H9 (cell line): Measurements from ENCODE around the gene CCL25. TPM values are rescaled to one million over a fixed set of nuclear protein-coding genes. Genes with fewer than 3 reads are reported as not detected.

ENCODE experiments used
- DNase-seq: peaks from one replicate; pipeline ENCODE4 v3.0.0-alpha.2; 2017
- H2AFZ ChIP-seq: one replicate; pipeline ENCODE4 v1.6.1; 2013; ENCODE audit warnings: mild to moderate bottlenecking, low read length, control low read depth, moderate library complexity
- H2AK5ac ChIP-seq: 2 replicates; pipeline ENCODE4 v1.6.1; 2013; ENCODE audit warnings: low read length, control low read depth, mixed read lengths; ENCODE audit not compliant: insufficient read length
- H2BK120ac ChIP-seq: one replicate; pipeline ENCODE4 v1.6.1; 2013; ENCODE audit warnings: low read depth, mild to moderate bottlenecking, low read length, control low read depth, inconsistent platforms; ENCODE audit not compliant: poor library complexity, severe bottlenecking
- H2BK12ac ChIP-seq: 2 replicates; pipeline ENCODE4 v1.6.1; 2013; ENCODE audit warnings: low read length, control low read depth, mixed read lengths, low read depth; ENCODE audit not compliant: insufficient read length
- H2BK15ac ChIP-seq: 2 replicates; pipeline ENCODE4 v1.6.1; 2013; ENCODE audit warnings: low read depth, low read length, control low read depth
- H2BK20ac ChIP-seq: one replicate; pipeline ENCODE4 v1.6.1; 2013; ENCODE audit warnings: low read depth, mild to moderate bottlenecking, low read length, control low read depth, inconsistent platforms; ENCODE audit not compliant: poor library complexity, severe bottlenecking
- H2BK5ac ChIP-seq: 2 replicates; pipeline ENCODE4 v1.6.1; 2013; ENCODE audit warnings: low read length, control low read depth, mixed read lengths; ENCODE audit not compliant: insufficient read length
- H3K14ac ChIP-seq: 2 replicates; pipeline ENCODE4 v1.6.1; 2013; ENCODE audit warnings: low read length, control low read depth; ENCODE audit not compliant: insufficient read depth
- H3K18ac ChIP-seq: 2 replicates; pipeline ENCODE4 v1.6.1; 2013; ENCODE audit warnings: low read depth, mild to moderate bottlenecking, mixed read lengths, low read length, control low read depth; ENCODE audit not compliant: insufficient read length
- H3K23ac ChIP-seq: 2 replicates; pipeline ENCODE4 v1.6.1; 2013; ENCODE audit warnings: low read length, control low read depth, mixed read lengths, low read depth; ENCODE audit not compliant: insufficient read length
- H3K23me2 ChIP-seq: 2 replicates; pipeline ENCODE4 v1.6.1; 2013; ENCODE audit warnings: low read depth, mild to moderate bottlenecking, mixed read lengths, low read length, control low read depth; ENCODE audit not compliant: insufficient read length, poor library complexity, severe bottlenecking
- H3K27ac ChIP-seq: 2 replicates; pipeline ENCODE4 v1.5.1; 2013; ENCODE audit warnings: low read length, control low read depth, mixed read lengths, low read depth; ENCODE audit not compliant: insufficient read length
- H3K27me3 ChIP-seq: 2 replicates; pipeline ENCODE4 v1.6.1; 2013; ENCODE audit warnings: low read length, control low read depth, inconsistent platforms; ENCODE audit not compliant: insufficient read depth
- H3K4ac ChIP-seq: 2 replicates; pipeline ENCODE4 v1.6.1; 2013; ENCODE audit warnings: low read depth, mild to moderate bottlenecking, control low read depth, inconsistent platforms, low read length, moderate library complexity
- H3K4me1 ChIP-seq: 2 replicates; pipeline ENCODE4 v1.6.1; 2013; ENCODE audit warnings: low read length, control low read depth, inconsistent platforms; ENCODE audit not compliant: insufficient read depth
- H3K4me2 ChIP-seq: 2 replicates; pipeline ENCODE4 v1.6.1; 2013; ENCODE audit warnings: low read length, control low read depth, mixed read lengths; ENCODE audit not compliant: insufficient read length, insufficient read depth
- H3K56ac ChIP-seq: 2 replicates; pipeline ENCODE4 v1.6.1; 2013; ENCODE audit warnings: low read depth, mild to moderate bottlenecking, mixed read lengths, low read length, control low read depth; ENCODE audit not compliant: insufficient read length
- H3K79me1 ChIP-seq: 2 replicates; pipeline ENCODE4 v1.6.1; 2013; ENCODE audit warnings: low read depth, mild to moderate bottlenecking, moderate library complexity, low read length, control low read depth, inconsistent platforms; ENCODE audit not compliant: insufficient read depth, poor library complexity, severe bottlenecking
- H3K79me2 ChIP-seq: 2 replicates; pipeline ENCODE4 v1.6.1; 2013; ENCODE audit warnings: low read length, control low read depth, inconsistent platforms; ENCODE audit not compliant: insufficient read depth
- H3K9ac ChIP-seq: 2 replicates; pipeline ENCODE4 v1.6.1; 2013; ENCODE audit warnings: low read length, control low read depth, mixed read lengths; ENCODE audit not compliant: insufficient read length; ENCODE audit errors: extremely low read depth
- H3K9me3 ChIP-seq: one replicate; pipeline ENCODE4 v1.6.1; 2013; ENCODE audit warnings: low read depth, low read length, inconsistent platforms; ENCODE audit not compliant: control insufficient read depth
- H3T11ph ChIP-seq: one replicate; pipeline ENCODE4 v1.6.1; 2013; ENCODE audit warnings: mild to moderate bottlenecking, low read length, control low read depth, inconsistent platforms
- H4K20me1 ChIP-seq: one replicate; pipeline ENCODE4 v1.6.1; 2013; ENCODE audit not compliant: control insufficient read depth, insufficient read length, insufficient read depth
- H4K5ac ChIP-seq: 2 replicates; pipeline ENCODE4 v1.6.1; 2013; ENCODE audit warnings: low read depth, mild to moderate bottlenecking, mixed read lengths, low read length, control low read depth; ENCODE audit not compliant: insufficient read length
- H4K8ac ChIP-seq: replicated peaks from 2 replicates; pipeline ENCODE4 v1.6.1; 2013; ENCODE audit warnings: low read length, control low read depth, mixed read lengths, low read depth; ENCODE audit not compliant: insufficient read length
- H4K91ac ChIP-seq: 2 replicates; pipeline ENCODE4 v1.6.1; 2013; ENCODE audit warnings: low read depth, mild to moderate bottlenecking, moderate library complexity, mixed read lengths, low read length, control low read depth; ENCODE audit not compliant: insufficient read length
- H3K27ac Mint-ChIP-seq, 3 experiments: 2 replicates in 2 of 3; 3 replicates in 1 of 3; pipeline ENCODE4 v1.8.0; 2020 to 2021; ENCODE audit warnings: mixed read lengths in 3 of 3, mild to moderate bottlenecking in 1 of 3, moderate library complexity in 1 of 3
- H3K27me3 Mint-ChIP-seq: 2 replicates; pipeline ENCODE4 v1.8.0; 2021; ENCODE audit warnings: low read depth, mild to moderate bottlenecking, moderate library complexity, mixed read lengths
- H3K36me3 Mint-ChIP-seq, 3 experiments: 2 replicates in 2 of 3; 3 replicates in 1 of 3; pipeline ENCODE4 v1.8.0; 2020 to 2021; ENCODE audit warnings: low read depth in 3 of 3, mixed read lengths in 3 of 3; ENCODE audit not compliant: insufficient read depth in 1 of 3
- H3K4me1 Mint-ChIP-seq, 2 experiments: 2 replicates each; pipeline ENCODE4 v1.8.0; 2020; ENCODE audit warnings: mixed read lengths in 2 of 2
- H3K4me3 Mint-ChIP-seq, 2 experiments: 2 replicates in 1 of 2; 3 replicates in 1 of 2; pipeline ENCODE4 v1.8.0; 2020 to 2021; ENCODE audit warnings: mild to moderate bottlenecking in 2 of 2, mixed read lengths in 2 of 2, moderate library complexity in 1 of 2
- H3K9me3 Mint-ChIP-seq, 2 experiments: 2 replicates in 1 of 2; 3 replicates in 1 of 2; pipeline ENCODE4 v1.8.0; 2020; ENCODE audit warnings: mild to moderate bottlenecking in 2 of 2, mixed read lengths in 2 of 2, moderate library complexity in 1 of 2
- WGBS: extraction: QIAGEN DNeasy Blood & Tissue Kit; methylation state at CpG from one replicate; pipeline ENCODE4 v1.1.7; 2013; ENCODE audit warnings: missing lambda C conversion rate, low lambda C conversion rate, mixed read lengths; ENCODE audit not compliant: insufficient read length; ENCODE audit errors: extremely low coverage; 5-methylcytosine and 5-hydroxymethylcytosine counted together
- total RNA-seq: library from RNA; stranded (reverse); gene quantifications from 2 replicates; pipeline ENCODE4 v1.2.1, GENCODE V29; 2021
- TF ChIP-seq, protein P1 (sequence below): fragments of 200-600 bp; sonication (generic); conservative IDR thresholded peaks from 3 replicates; pipeline ENCODE4 v1.8.0; 2021; ENCODE audit warnings: antibody characterized with exemption, mild to moderate bottlenecking

The CCL25 gene
- total RNA-seq, 1 experiment from 2014 or later = not detected

DNA sequence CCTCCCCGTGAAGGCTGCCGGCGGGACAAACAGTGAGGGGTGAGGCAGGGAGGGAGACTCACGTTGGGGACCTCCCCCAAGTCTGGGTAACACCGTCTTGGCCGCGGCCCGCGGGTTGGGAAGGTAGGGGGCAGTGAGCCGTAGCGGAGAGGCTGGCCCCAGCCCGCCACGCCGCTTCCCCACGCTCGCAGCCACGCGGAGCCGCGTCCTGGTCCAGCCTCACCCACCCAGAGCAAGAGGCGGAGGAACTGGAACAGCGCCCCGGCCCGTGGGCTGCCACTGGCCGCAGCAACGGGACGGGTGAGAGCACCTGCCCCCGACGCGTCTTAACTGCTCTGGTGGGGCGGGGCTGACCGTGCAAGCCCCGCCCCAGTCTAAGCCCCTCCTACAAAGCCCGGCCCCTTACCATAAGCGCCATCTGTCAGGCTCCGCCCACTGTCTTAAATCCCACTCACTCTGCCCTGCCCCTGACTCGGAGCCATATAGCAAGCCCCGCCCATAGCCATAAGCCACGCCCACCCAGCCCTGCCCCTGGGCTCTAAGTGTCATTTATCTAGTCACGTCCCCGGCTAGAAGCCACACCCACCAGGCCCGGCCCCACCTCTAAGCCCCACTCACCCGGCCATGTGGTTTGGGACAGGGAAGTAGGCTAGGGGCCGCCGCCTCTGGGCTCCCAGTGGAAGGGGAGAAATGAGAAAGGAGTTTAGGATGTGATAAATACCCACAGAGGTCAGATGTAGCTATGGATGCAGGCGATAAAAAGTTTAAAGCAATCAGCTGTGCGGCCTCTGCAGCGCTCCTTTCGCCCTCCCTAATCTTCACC lies 2.1 kb upstream of the CCL25 start:
- DNase-seq = peak; percentile 99
- WGBS = no CpG with 5 or more reads among the region's 49 CpGs
- Histone ChIP-seq H2BK5ac (no peak overlapping the region), H3K27me3 (no peaks in the 10 kb centered on the region), H4K5ac (no peak overlapping the region), H3T11ph (no peak overlapping the region), H3K4me2 (peak overlapping the region; percentile 14), H2BK15ac (no peak overlapping the region), H2BK20ac (no peak overlapping the region), H3K4ac (no peak overlapping the region), H2BK12ac (no peak overlapping the region), H3K9ac (no peak overlapping the region), H3K4me1 (peaks cover 2% of the 10 kb centered on the region; the same call in 1 of the 2 replicates), H3K27ac (no peak overlapping the region), H3K18ac (peak overlapping the region; percentile 45), H3K14ac (no peak overlapping the region), H3K56ac (no peak overlapping the region), H3K79me2 (no peaks in the 10 kb centered on the region), H3K23me2 (peaks cover 3% of the 10 kb centered on the region), H3K9me3 (no peaks in the 10 kb centered on the region), H3K23ac (no peak overlapping the region), H2AFZ (no peak overlapping the region), H4K91ac (no peak overlapping the region), H3K79me1 (no peaks in the 10 kb centered on the region), H2BK120ac (no peak overlapping the region), H4K8ac (no peak overlapping the region), H4K20me1 (no peaks in the 10 kb centered on the region), H2AK5ac (no peak overlapping the region)
- peaks cover 35% of the 10 kb centered on the region for H3K27me3 Mint-ChIP-seq
- peak overlapping the region; percentile 55 to 79 for H3K4me3 Mint-ChIP-seq
- H3K36me3 Mint-ChIP-seq = no peaks in the 10 kb centered on the region
- H3K27ac Mint-ChIP-seq = no peak overlapping the region
- TF ChIP-seq, protein P1, sequence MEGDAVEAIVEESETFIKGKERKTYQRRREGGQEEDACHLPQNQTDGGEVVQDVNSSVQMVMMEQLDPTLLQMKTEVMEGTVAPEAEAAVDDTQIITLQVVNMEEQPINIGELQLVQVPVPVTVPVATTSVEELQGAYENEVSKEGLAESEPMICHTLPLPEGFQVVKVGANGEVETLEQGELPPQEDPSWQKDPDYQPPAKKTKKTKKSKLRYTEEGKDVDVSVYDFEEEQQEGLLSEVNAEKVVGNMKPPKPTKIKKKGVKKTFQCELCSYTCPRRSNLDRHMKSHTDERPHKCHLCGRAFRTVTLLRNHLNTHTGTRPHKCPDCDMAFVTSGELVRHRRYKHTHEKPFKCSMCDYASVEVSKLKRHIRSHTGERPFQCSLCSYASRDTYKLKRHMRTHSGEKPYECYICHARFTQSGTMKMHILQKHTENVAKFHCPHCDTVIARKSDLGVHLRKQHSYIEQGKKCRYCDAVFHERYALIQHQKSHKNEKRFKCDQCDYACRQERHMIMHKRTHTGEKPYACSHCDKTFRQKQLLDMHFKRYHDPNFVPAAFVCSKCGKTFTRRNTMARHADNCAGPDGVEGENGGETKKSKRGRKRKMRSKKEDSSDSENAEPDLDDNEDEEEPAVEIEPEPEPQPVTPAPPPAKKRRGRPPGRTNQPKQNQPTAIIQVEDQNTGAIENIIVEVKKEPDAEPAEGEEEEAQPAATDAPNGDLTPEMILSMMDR = peak; percentile 23; the same call in 2 of the 3 replicates
- H3K9me3 Mint-ChIP-seq = no peaks in the 10 kb centered on the region; a peak in 2 of 5 replicates
- H3K4me1 Mint-ChIP-seq = peaks cover 15 to 29% of the 10 kb centered on the region in 2 experiments
